GM12878 (cell line): ENCODE results near the gene KRI1. TPM values are rescaled to one million over a fixed set of nuclear protein-coding genes. Genes with fewer than 3 reads are reported as not detected.
A peak's percentile ranks its signal among the peaks of the same experiment; 100 is the strongest.

ENCODE experiments used
- ASH2L ChIP-seq: fragments of 300-600, 200-600 bp; sonication (generic); IDR thresholded peaks from 2 replicates; pipeline ENCODE4 v1.6.1; 2017; ENCODE audit warnings: low read depth, mild to moderate bottlenecking, borderline replicate concordance
- ATF7 ChIP-seq: fragments of 450-650 bp; IDR thresholded peaks from 2 replicates; pipeline ENCODE4 v1.6.1; 2016; ENCODE audit warnings: low read depth, mild to moderate bottlenecking
- BHLHE40 ChIP-seq, 2 experiments: fragments of 450-650 bp in 1 of 2; IDR thresholded peaks; 2 replicates each; pipeline ENCODE4 v1.6.1; 2011 to 2017; ENCODE audit warnings: low read depth in 2 of 2, borderline replicate concordance in 1 of 2, improper control_type of control experiment in 1 of 2, low read length in 1 of 2, mild to moderate bottlenecking in 1 of 2
- HCFC1 ChIP-seq: fragments of 150-350 bp; IDR thresholded peaks from 2 replicates; pipeline ENCODE4 v1.6.1; 2014; ENCODE audit warnings: low read length
- KAT2A ChIP-seq: conservative IDR thresholded peaks from 2 replicates; pipeline ENCODE4 v1.6.1; 2011; ENCODE audit warnings: low read depth, low read length; ENCODE audit not compliant: control insufficient read depth
- MYC ChIP-seq: IDR thresholded peaks from 2 replicates; pipeline ENCODE4 v1.6.1; 2011; ENCODE audit warnings: mild to moderate bottlenecking, low read length, moderate library complexity, inconsistent platforms; ENCODE audit not compliant: insufficient read depth, insufficient replicate concordance, insufficient read length, severe bottlenecking
- NFXL1 ChIP-seq: fragments of 450-650 bp; IDR thresholded peaks from 2 replicates; pipeline ENCODE4 v1.6.1; 2017; ENCODE audit warnings: antibody characterized with exemption, mild to moderate bottlenecking, borderline replicate concordance
- NFYA ChIP-seq: IDR thresholded peaks from 2 replicates; pipeline ENCODE4 v1.6.1; 2011; ENCODE audit warnings: low read depth, mild to moderate bottlenecking, low read length, improper control_type of control experiment, borderline replicate concordance
- POLR2AphosphoS2 ChIP-seq: IDR thresholded peaks from 2 replicates; pipeline ENCODE4 v1.6.1; 2011; ENCODE audit warnings: low read depth, mild to moderate bottlenecking, low read length, improper control_type of control experiment, moderate library complexity
- RUNX3 ChIP-seq: IDR thresholded peaks from 2 replicates; pipeline ENCODE4 v1.6.1; 2012; ENCODE audit warnings: low read length, inconsistent platforms
- SRF ChIP-seq, 2 experiments: IDR thresholded peaks; 2 replicates each; pipeline ENCODE4 v1.6.1; 2011; ENCODE audit warnings: low read depth in 2 of 2, low read length in 2 of 2, mild to moderate bottlenecking in 1 of 2, moderate library complexity in 1 of 2
- SUPT20H ChIP-seq: IDR thresholded peaks from 2 replicates; pipeline ENCODE4 v1.6.1; 2011; ENCODE audit warnings: low read depth, mild to moderate bottlenecking, low read length, moderate library complexity, borderline replicate concordance; ENCODE audit not compliant: control insufficient read depth
- ZNF207 ChIP-seq: fragments of 450-650 bp; IDR thresholded peaks from 2 replicates; pipeline ENCODE4 v1.6.1; 2014; ENCODE audit warnings: antibody characterized with exemption, mild to moderate bottlenecking, borderline replicate concordance
- polyA plus RNA-seq, 11 experiments: library from polyadenylated mRNA; depleted of rRNA in 4 of 11; unstranded in 6 of 11; stranded (reverse) in 5 of 11; fragments of >200 nt; fragmentation: Nextera tagmentation in 4 of 11; fragmentation: Illumina TruSeq in 1 of 11; extraction: Ambion mirVana in 4 of 11; extraction: Trizol in 1 of 11; gene quantifications; 1 replicate in 1 of 11; 2 replicates in 10 of 11; pipeline versions ENCODE4 v1.2.1 to v1.2.3, GENCODE V29; 2011 to 2016; ENCODE audit warnings: inconsistent platforms in 2 of 11, missing spikeins in 2 of 11, low read depth in 1 of 11
- total RNA-seq, 4 experiments: library from RNA; depleted of rRNA in 3 of 4; stranded (reverse); fragments of >200 nt in 3 of 4; fragmentation: Illumina TruSeq in 1 of 4; extraction: Trizol in 1 of 4; gene quantifications; 2 replicates each; pipeline versions ENCODE4 v1.2.1 to v1.2.3, GENCODE V29; 2013 to 2021
- TF ChIP-seq, protein P1 (sequence below): fragments of 450-650 bp; IDR thresholded peaks from 2 replicates; pipeline ENCODE4 v1.6.1; 2018; ENCODE audit warnings: mild to moderate bottlenecking, low read depth, moderate library complexity; ENCODE audit not compliant: partially characterized antibody
- TF ChIP-seq, protein P2 (sequence below): IDR thresholded peaks from 2 replicates; pipeline ENCODE4 v1.6.1; 2012; ENCODE audit warnings: low read depth, low read length, improper control_type of control experiment
- TF ChIP-seq, protein P3 (sequence below): fragments of 150-350 bp; IDR thresholded peaks from 2 replicates; pipeline ENCODE4 v1.6.1; 2016; ENCODE audit warnings: low read depth, low read length
- TF ChIP-seq, protein P4 (sequence below): IDR thresholded peaks from 2 replicates; pipeline ENCODE4 v1.6.1; 2011; ENCODE audit warnings: mild to moderate bottlenecking, low read depth, low read length, moderate library complexity; ENCODE audit not compliant: insufficient replicate concordance
- TF ChIP-seq, protein P5 (sequence below): fragments of 450-650 bp; IDR thresholded peaks from 2 replicates; pipeline ENCODE4 v1.6.1; 2016; ENCODE audit warnings: mild to moderate bottlenecking

KRI1 gene
- total and polyA plus RNA-seq, 10 of the 15 experiments (the other 5 are each of a cell fraction or from before 2014, with no cell fraction given): 0.98 to 42.5 (median 24.7) TPM

DNA sequence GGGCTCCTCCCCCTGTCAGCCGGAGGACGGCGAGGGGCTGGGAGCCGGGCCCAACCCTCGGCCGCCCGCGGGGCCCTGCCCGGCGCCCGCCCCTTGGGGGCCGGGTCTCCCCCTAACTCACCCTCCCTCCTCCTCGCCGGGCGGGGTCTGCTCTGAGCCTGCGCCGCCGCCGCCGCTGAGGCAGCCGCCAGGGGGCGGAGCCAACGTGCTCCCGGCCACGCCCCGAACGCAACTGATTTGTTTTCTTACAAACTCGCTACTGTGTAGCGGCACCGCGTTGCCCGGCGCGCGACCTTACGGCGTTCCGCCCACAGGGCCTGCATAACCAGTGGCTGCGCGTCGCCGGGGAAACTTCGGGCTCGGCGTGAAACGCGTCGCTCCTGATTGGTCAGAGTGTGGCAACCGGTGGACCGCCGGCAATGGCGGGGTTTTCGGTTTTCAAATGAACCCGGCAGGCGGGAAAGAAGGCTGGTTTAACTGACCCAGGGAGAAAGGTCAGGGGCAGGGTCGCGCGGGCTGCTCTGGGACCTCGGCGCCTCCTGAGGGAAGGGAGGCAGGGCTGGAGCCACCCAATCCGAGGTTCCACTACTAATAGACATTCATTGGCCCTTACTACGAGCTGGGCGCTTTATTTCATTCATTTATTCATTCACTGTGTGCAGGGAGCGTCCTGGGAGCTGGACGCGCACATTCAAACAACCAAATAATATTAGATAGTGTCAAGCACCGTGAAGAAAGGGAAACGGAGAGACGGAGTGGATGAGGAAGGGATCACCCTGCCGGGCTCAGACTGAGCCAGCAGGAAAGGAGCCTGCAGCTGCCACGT lies 3.2 kb upstream of the KRI1 start, which contains the start of gene CDKN2D (continued):
- TF ChIP-seq, protein P1, sequence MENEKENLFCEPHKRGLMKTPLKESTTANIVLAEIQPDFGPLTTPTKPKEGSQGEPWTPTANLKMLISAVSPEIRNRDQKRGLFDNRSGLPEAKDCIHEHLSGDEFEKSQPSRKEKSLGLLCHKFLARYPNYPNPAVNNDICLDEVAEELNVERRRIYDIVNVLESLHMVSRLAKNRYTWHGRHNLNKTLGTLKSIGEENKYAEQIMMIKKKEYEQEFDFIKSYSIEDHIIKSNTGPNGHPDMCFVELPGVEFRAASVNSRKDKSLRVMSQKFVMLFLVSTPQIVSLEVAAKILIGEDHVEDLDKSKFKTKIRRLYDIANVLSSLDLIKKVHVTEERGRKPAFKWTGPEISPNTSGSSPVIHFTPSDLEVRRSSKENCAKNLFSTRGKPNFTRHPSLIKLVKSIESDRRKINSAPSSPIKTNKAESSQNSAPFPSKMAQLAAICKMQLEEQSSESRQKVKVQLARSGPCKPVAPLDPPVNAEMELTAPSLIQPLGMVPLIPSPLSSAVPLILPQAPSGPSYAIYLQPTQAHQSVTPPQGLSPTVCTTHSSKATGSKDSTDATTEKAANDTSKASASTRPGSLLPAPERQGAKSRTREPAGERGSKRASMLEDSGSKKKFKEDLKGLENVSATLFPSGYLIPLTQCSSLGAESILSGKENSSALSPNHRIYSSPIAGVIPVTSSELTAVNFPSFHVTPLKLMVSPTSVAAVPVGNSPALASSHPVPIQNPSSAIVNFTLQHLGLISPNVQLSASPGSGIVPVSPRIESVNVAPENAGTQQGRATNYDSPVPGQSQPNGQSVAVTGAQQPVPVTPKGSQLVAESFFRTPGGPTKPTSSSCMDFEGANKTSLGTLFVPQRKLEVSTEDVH: peak; percentile 81
- TF ChIP-seq NFXL1 (no peak), MYC (peak; percentile 60), BHLHE40 (IDR thresholded peaks at IDR 0.05; ENCODE audit: borderline replicate concordance in 1 of 2, low read depth in 2 of 2, low read length in 1 of 2) (peak; percentile 62 to 75; a peak in 3 of 4 replicates), POLR2AphosphoS2 (no peak), ASH2L (no peak), NFYA (no peak; the same call in 1 of the 2 replicates), HCFC1 (peak; percentile 31; the same call in 1 of the 2 replicates), SUPT20H (no peak), ZNF207 (peak; percentile 76; the same call in 1 of the 2 replicates), ATF7 (peak; percentile 31; the same call in 1 of the 2 replicates), SRF (IDR thresholded peaks at IDR 0.05; ENCODE audit: low read depth in 2 of 2, low read length in 2 of 2) (0 out of 4 replicates have a peak, but pooled peaks of 1 of the 2 experiments have one; percentile 14), RUNX3 (peak; percentile 63), KAT2A (no peak)
- TF ChIP-seq, protein P2, sequence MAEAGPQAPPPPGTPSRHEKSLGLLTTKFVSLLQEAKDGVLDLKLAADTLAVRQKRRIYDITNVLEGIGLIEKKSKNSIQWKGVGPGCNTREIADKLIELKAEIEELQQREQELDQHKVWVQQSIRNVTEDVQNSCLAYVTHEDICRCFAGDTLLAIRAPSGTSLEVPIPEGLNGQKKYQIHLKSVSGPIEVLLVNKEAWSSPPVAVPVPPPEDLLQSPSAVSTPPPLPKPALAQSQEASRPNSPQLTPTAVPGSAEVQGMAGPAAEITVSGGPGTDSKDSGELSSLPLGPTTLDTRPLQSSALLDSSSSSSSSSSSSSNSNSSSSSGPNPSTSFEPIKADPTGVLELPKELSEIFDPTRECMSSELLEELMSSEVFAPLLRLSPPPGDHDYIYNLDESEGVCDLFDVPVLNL: peak; percentile 99
- TF ChIP-seq, protein P3, sequence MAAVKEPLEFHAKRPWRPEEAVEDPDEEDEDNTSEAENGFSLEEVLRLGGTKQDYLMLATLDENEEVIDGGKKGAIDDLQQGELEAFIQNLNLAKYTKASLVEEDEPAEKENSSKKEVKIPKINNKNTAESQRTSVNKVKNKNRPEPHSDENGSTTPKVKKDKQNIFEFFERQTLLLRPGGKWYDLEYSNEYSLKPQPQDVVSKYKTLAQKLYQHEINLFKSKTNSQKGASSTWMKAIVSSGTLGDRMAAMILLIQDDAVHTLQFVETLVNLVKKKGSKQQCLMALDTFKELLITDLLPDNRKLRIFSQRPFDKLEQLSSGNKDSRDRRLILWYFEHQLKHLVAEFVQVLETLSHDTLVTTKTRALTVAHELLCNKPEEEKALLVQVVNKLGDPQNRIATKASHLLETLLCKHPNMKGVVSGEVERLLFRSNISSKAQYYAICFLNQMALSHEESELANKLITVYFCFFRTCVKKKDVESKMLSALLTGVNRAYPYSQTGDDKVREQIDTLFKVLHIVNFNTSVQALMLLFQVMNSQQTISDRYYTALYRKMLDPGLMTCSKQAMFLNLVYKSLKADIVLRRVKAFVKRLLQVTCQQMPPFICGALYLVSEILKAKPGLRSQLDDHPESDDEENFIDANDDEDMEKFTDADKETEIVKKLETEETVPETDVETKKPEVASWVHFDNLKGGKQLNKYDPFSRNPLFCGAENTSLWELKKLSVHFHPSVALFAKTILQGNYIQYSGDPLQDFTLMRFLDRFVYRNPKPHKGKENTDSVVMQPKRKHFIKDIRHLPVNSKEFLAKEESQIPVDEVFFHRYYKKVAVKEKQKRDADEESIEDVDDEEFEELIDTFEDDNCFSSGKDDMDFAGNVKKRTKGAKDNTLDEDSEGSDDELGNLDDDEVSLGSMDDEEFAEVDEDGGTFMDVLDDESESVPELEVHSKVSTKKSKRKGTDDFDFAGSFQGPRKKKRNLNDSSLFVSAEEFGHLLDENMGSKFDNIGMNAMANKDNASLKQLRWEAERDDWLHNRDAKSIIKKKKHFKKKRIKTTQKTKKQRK: no peak
- TF ChIP-seq, protein P4, sequence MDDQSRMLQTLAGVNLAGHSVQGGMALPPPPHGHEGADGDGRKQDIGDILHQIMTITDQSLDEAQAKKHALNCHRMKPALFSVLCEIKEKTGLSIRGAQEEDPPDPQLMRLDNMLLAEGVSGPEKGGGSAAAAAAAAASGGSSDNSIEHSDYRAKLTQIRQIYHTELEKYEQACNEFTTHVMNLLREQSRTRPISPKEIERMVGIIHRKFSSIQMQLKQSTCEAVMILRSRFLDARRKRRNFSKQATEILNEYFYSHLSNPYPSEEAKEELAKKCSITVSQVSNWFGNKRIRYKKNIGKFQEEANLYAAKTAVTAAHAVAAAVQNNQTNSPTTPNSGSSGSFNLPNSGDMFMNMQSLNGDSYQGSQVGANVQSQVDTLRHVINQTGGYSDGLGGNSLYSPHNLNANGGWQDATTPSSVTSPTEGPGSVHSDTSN: no peak
- TF ChIP-seq, protein P5, sequence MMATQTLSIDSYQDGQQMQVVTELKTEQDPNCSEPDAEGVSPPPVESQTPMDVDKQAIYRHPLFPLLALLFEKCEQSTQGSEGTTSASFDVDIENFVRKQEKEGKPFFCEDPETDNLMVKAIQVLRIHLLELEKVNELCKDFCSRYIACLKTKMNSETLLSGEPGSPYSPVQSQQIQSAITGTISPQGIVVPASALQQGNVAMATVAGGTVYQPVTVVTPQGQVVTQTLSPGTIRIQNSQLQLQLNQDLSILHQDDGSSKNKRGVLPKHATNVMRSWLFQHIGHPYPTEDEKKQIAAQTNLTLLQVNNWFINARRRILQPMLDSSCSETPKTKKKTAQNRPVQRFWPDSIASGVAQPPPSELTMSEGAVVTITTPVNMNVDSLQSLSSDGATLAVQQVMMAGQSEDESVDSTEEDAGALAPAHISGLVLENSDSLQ: peak; percentile 66
